GM21381 (cell line): Measurements from ENCODE around the gene CCDC15.
"Not testable (repeated sequence)": the region's sequence is repeated elsewhere in the genome, so short reads cannot be mapped to it uniquely, and the experiment has no call there.

Experiments used
- ATAC-seq: cut with Tn5 transposase; IDR thresholded peaks from one replicate; pipeline ENCODE4 v1.9.1; 2021; ENCODE audit warnings: mild to moderate bottlenecking, moderate library complexity; ENCODE audit not compliant: unreplicated experiment

Gene CCDC15

DNA sequence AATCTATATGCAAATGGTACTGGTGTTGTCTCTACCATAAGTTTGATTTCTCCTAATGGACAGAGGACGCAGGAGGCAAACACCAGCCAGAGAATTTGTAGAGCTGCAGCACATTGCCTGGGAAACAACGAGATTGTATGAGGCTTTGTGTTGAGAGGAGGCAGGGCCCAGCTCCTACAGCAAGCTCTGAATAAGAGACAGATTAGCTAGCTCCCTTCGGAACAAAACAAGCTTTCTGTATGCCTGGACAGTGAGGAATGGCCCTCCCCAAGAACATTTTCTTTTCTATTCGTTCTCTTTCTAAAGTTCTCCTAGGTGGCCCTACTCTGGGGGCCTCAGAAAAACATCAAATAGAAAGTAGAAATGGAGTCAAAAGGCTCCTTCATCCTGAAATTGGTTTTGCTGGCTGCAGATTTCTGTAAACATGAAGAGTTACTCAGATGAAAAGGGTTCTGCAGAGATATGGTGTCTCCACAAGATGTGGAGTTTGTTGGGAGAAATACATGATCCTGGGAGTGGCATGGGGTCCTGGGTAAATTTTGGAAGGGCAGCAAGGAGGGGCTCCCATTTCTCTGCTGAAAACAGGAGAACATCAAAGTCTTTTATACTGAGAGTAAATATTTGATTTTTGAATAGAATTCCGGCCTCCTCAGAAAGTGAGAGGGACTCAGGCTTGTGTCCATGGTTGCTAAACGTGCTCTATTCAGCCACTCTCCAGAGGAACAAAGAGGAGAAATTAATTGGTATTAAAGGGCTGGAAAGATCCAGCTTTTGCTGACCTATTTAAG lies 11.3 kb upstream of the CCDC15 start:
- ATAC-seq, result no peak

GRCh38 chr11:124943254-124943616 lies 10.8 kb upstream of the CCDC15 start:
- no peak for ATAC-seq

DNA sequence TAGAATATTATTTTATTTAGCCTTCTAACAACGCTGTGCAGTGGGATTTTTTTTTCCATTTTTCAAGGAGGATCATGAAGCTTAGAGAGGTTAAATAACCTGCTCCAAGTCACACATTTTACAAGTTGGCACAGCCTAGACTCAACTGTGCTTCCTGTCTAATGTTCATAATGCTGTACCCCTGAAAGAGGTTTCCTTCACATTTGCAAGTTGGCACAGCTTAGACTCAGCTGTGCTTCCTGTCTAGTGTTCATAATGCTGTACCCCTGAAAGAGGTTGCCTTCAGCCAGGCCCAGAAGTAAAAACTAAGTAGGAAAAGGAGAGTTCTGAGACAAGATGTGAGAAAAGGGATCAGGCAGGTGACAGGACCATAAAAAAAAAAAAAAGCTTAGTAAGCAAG lies 10.3 kb upstream of the CCDC15 start:
- ATAC-seq, result no peak

- no peak for ATAC-seq
These were observed 9.4 kb upstream of the CCDC15 start for GRCh38 chr11:124944565-124944964.

GRCh38 chr11:124945826-124946225 lies 8.2 kb upstream of the CCDC15 start:
- no peak for ATAC-seq

DNA sequence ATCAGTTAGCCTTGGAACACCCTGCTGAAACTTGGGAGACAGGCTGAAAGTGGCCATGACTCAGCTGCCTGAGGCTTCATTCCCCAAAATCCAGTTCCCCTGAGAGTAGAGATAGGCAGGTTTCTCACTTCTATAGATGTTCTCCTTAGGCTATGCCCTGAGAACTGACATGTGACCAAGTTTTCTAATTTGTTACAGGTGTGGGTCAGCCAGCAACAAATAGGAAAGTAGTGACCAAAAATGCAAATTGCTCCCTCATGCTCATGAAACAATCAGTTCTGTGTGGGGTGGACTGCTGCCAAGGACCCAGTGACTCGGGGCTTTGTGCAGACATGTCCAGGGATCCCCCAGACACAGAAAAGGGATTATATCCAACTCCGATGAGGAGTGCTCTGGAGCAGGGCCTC lies 7.3 kb upstream of the CCDC15 start:
- ATAC-seq, result no peak

GRCh38 chr11:124950601-124951330 lies 3.2 kb upstream of the CCDC15 start:
- ATAC-seq, result no peak

DNA sequence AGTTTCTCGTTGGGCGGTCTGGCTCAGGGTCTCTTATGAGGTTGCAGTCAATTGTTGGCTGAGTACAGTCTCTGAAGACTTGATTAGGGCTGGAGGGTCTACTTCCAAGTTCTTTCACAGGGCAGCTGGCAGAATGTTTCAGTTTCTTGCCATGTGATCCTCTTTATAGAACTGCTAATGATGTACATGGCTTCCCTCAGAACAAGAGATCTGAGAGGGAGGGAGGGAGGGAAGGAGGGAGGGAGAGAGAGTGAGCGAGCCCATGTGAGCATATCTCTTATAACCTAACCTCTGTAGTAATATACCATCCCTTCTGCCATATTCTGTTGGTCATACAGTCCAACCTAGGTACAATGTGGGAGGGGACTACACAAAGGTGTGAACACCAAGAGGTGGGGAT lies 2.7 kb upstream of the CCDC15 start:
- no peak for ATAC-seq

- ATAC-seq, result no peak
These were observed 571 bp downstream of the CCDC15 start for GRCh38 chr11:124954590-124954955.

DNA sequence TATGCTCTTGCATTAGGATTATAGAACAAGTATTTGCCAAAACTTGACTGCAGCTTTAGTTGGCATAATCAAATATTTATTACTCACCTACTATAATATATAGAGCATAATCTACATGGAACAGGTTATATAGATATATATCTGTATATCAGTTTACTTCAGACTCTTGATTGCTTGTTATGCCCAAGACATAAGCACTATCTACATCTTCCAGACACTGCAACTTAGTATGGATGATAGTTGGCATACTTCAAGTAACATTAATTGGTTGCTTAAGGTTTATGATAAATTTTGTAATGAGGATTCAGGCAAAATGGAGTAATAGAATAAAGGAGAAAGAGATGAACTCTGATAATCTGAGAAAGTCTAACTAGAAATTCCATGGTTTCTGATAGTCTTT lies 1.0 kb downstream of the CCDC15 start:
- no peak for ATAC-seq

DNA sequence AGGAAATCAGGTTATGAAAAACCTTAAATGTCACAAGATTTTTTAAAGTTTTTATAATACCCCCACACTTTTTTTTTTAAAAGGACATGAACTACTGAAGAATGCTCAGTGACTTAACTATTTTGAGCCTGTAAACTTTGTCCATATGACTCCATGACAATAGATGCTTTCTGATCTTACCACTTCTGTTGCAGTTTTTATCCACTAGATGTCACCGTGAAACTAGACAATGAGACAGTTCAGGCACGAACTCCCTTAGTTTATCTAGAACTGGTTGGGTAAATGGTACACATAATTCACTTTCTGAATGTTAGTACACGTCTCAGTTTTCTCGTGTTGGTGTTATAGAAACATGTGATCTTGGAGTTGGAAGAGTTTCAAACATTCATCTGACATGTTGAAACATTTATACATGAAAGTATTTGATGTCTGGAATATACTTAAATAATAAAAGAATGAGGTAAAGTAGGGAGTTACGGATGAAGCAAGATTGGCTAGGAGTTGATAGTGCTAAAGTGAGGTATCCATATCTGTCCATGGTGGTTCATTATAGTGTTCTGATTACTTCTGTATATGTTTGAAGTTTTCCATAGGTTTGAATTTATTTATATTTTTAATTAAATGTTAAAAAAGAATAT lies 8.1 kb downstream of the CCDC15 start:
- peak; percentile 92 for ATAC-seq

DNA sequence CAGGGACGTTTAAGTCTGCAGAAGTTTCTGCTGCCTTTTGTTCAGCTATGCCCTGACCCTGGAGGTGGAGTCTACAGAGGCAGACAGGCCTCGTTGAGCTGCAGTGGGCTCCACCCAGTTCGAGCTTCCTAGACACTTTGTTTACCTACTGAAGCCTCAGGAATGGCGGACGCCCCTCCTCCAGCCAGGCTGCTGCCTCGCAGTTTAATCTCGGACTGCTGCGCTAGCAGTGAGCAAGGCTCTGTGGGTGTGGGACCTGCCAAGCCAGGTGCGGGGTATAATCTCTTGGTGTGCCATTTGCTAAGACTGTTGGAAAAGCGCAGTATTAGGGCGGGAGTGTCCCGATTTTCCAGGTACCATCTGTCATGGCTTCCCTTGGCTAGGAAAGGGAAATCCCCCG lies 14.2 kb downstream of the CCDC15 start:
- ATAC-seq, result not testable (repeated sequence)

DNA sequence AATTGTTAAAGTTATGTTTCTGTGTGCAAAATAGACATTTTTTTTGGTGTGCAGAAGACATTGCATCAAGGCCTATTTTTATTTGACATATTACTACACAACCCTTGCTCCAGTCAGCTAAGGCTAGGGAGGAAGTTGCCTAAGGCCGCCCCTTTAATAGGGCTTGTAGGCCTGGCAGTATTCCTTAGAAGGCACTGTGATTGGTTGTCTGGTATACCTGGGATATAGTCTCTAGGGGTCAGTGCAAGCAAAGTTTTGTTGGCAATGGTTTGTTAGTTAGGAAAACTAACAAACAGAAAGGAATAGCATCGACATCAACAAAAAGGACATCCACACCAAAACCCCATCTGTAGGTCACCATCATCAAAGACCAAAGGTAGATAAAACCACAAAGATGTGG lies 16.9 kb downstream of the CCDC15 start:
- no peak for ATAC-seq

DNA sequence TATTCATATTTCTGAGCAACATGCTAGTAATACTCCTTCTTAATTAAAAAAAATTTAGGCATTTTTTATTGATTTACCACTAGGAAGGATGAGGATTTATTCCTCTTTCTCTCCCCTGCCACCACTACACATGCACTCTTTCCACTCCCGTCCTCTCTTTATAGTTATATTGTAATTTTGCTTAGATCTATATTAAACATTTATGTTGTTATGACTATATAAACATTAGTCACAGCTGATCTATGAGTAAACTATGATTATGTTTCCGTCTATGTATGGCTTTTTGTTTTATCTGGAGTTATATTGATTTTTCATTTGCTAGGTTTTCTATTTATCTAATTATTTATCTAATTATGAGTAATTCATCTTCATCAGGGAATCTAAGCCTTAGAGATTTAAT lies 17.8 kb downstream of the CCDC15 start:
- ATAC-seq, result no peak

DNA sequence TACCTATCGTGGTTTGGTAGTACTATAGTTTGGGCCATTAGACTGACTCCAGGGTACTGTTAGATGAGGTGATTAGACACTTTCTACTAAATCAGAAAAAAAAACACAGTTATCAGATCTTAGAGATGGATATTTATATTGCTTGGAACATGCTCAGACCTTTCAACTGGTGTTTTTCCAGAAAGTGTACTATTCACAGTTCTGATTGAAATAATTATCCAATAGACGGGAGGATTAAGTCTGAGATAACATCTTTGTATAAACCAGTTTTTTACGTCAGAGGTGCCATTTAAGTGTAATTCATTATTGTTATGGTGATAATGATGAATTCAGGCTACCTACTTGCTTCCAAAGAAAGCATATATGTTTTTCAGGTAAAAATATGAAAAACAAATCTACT lies 22.5 kb downstream of the CCDC15 start:
- ATAC-seq, result no peak

- no peak for ATAC-seq
These were observed 23.0 kb downstream of the CCDC15 start for GRCh38 chr11:124977006-124977405.

GRCh38 chr11:124978316-124978715 lies 24.3 kb downstream of the CCDC15 start:
- ATAC-seq, result no peak

GRCh38 chr11:124982043-124982442 lies 28.0 kb downstream of the CCDC15 start:
- no peak for ATAC-seq

DNA sequence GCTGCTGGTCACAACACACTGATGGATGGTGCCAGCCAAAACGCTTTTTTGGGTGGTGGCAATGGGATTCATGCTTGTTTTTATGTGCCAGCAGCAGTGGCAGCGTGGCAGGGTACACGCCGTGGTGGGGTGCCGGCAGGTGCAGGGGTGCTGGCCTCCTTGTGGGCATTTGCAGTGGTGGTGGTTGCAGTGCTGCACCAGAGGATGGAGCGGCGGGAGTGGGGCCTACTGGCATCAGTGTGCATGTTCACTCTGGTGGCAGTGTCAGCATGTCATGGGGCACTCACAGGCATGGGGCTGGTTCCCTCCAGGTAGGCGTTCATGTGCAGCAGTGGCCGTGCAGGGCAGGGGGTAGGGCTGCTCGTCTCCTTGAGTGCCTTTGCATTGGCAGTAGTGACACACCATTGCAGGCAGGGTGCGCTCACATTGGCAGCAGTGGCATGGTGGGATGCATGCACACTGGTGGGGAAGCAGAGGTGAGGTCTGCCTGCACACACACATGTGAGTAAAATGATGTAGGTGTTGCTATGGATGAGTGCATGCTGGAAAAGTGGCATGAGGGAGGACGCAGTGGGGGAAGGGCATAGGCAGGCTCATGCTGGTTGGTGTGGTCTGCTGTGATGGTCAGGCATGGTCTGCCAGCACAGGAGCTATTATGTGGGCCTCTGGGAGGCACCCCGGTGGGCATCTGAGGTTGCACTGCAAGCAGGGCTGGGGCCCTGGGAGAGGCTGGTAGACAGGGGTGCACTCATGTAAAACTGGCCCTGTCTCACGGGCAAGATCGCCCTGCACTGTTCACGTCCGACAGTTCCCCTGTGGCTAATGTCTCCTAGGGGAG lies 29.9 kb downstream of the CCDC15 start:
- ATAC-seq, result no peak

DNA sequence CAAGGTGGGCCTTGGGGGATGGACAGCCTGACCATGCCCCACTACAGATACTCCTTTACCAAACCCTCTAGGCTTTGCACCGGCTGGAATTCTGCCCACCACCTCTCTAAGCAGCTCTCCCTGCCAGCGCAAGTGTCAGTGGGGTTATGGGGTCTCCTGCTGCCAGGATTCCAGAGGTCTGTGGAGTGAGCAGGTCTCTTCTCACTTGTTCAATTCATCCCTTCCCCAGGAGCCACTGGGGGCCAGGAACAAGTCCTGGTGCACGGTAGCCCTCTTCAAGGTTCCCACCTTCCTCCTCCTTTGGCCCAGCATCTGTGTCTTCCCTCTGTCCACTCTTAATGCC lies 30.5 kb downstream of the CCDC15 start:
- ATAC-seq, result no peak

DNA sequence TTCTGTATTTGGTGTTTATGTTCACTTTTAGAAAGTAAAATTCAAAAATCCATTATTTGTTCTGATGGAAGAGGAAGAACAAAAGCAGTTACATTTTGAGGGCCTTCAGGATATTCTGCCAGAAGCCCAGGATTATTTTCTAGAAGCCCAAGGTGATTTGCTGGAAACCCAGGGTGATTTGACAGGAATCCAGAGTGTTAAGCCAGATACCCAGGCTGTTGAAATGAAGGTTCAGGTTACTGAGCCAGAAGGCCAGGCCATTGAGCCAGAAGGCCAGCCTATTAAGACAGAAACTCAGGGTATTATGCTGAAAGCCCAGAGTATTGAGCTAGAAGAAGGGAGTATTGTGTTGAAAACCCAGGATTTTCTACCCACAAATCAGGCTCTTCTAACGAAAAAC lies 33.1 kb downstream of the CCDC15 start:
- no peak for ATAC-seq
